ENCODE results near the gene URI1.

DNA sequence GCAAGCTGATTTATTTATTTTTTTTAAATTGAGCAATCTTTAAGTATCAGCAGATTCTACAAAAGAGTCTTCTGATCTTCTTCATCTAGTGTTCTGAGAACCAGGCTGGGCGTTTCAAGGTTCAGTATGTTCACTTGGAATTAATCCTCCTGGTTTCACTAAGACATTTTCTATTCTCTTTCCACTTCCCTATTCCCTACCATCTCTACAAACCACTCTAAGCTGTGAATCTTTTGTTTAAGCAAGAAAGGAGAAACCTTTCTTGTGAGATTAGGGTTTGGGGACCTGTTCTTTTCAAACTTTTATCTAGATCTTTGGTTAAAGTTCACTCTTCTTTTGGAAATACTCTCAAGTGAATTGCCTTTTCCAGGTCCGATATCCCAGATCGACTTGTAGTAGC lies 59.3 kb downstream of the URI1 start:
- TF ChIP-seq, protein P1, sequence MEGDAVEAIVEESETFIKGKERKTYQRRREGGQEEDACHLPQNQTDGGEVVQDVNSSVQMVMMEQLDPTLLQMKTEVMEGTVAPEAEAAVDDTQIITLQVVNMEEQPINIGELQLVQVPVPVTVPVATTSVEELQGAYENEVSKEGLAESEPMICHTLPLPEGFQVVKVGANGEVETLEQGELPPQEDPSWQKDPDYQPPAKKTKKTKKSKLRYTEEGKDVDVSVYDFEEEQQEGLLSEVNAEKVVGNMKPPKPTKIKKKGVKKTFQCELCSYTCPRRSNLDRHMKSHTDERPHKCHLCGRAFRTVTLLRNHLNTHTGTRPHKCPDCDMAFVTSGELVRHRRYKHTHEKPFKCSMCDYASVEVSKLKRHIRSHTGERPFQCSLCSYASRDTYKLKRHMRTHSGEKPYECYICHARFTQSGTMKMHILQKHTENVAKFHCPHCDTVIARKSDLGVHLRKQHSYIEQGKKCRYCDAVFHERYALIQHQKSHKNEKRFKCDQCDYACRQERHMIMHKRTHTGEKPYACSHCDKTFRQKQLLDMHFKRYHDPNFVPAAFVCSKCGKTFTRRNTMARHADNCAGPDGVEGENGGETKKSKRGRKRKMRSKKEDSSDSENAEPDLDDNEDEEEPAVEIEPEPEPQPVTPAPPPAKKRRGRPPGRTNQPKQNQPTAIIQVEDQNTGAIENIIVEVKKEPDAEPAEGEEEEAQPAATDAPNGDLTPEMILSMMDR (IDR thresholded peaks at IDR 0.05; ENCODE audit: borderline replicate concordance, extremely low read depth, low read length, poor library complexity, severe bottlenecking), result no peak
- no peak for TF ChIP-seq EZH2 (IDR thresholded peaks at IDR 0.05; ENCODE audit: borderline replicate concordance, low read depth, low read length, severe bottlenecking)
